ENCODE results near the gene SPATA31C2. TPM values are rescaled to one million over a fixed set of nuclear protein-coding genes. Genes with fewer than 3 reads are reported as not detected.

The SPATA31C2 gene
- total and polyA plus RNA-seq, 2 of the 13 experiments (the other 11 are each of a cell fraction or from before 2014, with no cell fraction given), result not detected

- TF ChIP-seq, protein P1, sequence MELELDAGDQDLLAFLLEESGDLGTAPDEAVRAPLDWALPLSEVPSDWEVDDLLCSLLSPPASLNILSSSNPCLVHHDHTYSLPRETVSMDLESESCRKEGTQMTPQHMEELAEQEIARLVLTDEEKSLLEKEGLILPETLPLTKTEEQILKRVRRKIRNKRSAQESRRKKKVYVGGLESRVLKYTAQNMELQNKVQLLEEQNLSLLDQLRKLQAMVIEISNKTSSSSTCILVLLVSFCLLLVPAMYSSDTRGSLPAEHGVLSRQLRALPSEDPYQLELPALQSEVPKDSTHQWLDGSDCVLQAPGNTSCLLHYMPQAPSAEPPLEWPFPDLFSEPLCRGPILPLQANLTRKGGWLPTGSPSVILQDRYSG (CRISPR knock-in tag; IDR thresholded peaks at IDR 0.05), result no peak
- TF ChIP-seq ELF4 (CRISPR knock-in tag; IDR thresholded peaks at IDR 0.05; ENCODE audit: borderline replicate concordance) (no peak), MATR3 (CRISPR knock-in tag; IDR thresholded peaks at IDR 0.05) (no peak), ZBTB26 (CRISPR knock-in tag; IDR thresholded peaks at IDR 0.05; ENCODE audit: borderline replicate concordance) (no peak), NFKBIZ (CRISPR knock-in tag; IDR thresholded peaks at IDR 0.05) (no peak), ZNF136 (CRISPR knock-in tag; IDR thresholded peaks at IDR 0.05; ENCODE audit: low read depth) (no peak), ZNF550 (CRISPR knock-in tag; IDR thresholded peaks at IDR 0.05; ENCODE audit: borderline replicate concordance) (no peak), GFI1 (CRISPR knock-in tag; IDR thresholded peaks at IDR 0.05; ENCODE audit: borderline replicate concordance) (no peak)
- TF ChIP-seq, protein P2, sequence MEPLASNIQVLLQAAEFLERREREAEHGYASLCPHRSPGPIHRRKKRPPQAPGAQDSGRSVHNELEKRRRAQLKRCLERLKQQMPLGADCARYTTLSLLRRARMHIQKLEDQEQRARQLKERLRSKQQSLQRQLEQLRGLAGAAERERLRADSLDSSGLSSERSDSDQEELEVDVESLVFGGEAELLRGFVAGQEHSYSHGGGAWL (CRISPR knock-in tag; IDR thresholded peaks at IDR 0.05), result no peak
Measured at GRCh38 chr9:88110026-88110425, 28.2 kb downstream of the SPATA31C2 start (continued).

GRCh38 chr9:88108779-88109178 lies 29.5 kb downstream of the SPATA31C2 start:
- H3K27ac ChIP-seq (ENCODE audit: extremely low read length, insufficient read depth, low read length), result no peak overlapping the region
- CTCF ChIA-PET (ENCODE audit: low intra/inter-chr PET ratio, low total read pairs), result no interaction called here
- DNase-seq (ENCODE audit: low spot score) (no peak), FAIRE-seq (no peak), ATAC-seq (no peak)
- no peak overlapping the region for H2AFZ ChIP-seq (ENCODE audit: low read length)
- no peaks in the 10 kb centered on the region for H3K27me3 ChIP-seq (ENCODE audit: control insufficient read depth in 1 of 2, insufficient read depth in 2 of 2, low read length in 2 of 2)
- no peak overlapping the region for H3K4me3 ChIP-seq (replicated peaks in 1 of 3; ENCODE audit: insufficient read depth in 1 of 3, low read depth in 2 of 3, low read length in 3 of 3)
- no peak overlapping the region for H3K4me2 ChIP-seq (ENCODE audit: low read depth, low read length)
- no peaks in the 10 kb centered on the region for H3K36me3 ChIP-seq (replicated peaks in 1 of 2; ENCODE audit: control insufficient read depth in 1 of 2, insufficient read depth in 2 of 2, low read length in 2 of 2)
- no TSS peak for BruUV-seq (replicated peaks)
- intact Hi-C loops (cut with micrococcal nuclease; ENCODE audit: unreplicated experiment), result loop anchor here (10.0 kb wide), 1 partner anchor 466 kb away; no protein-coding TSS in a partner anchor
- H3K79me2 ChIP-seq (ENCODE audit: insufficient read depth, low read length), result no peaks in the 10 kb centered on the region
- H3K4me1 ChIP-seq (ENCODE audit: insufficient read depth, low read length), result no peaks in the 10 kb centered on the region
- 32% methylated on average over 4 of the region's 4 CpGs for WGBS (ENCODE audit: low lambda C conversion rate)
- H3K9me3 ChIP-seq (ENCODE audit: low read length), result no peaks in the 10 kb centered on the region
- no peak overlapping the region for H3K9ac ChIP-seq (ENCODE audit: insufficient read depth, low read depth, low read length)
- H4K20me1 ChIP-seq (ENCODE audit: insufficient read depth, low read length), result no peaks in the 10 kb centered on the region
- TF ChIP-seq GTF2F1 (IDR thresholded peaks at IDR 0.05; ENCODE audit: low read length), result no peak
- no peak for TF ChIP-seq ZNF44 (CRISPR knock-in tag; IDR thresholded peaks at IDR 0.05)
- no peak for TF ChIP-seq SYNCRIP (IDR thresholded peaks at IDR 0.05; ENCODE audit: insufficient read depth, low read depth, low read length)
- TF ChIP-seq, protein P3, sequence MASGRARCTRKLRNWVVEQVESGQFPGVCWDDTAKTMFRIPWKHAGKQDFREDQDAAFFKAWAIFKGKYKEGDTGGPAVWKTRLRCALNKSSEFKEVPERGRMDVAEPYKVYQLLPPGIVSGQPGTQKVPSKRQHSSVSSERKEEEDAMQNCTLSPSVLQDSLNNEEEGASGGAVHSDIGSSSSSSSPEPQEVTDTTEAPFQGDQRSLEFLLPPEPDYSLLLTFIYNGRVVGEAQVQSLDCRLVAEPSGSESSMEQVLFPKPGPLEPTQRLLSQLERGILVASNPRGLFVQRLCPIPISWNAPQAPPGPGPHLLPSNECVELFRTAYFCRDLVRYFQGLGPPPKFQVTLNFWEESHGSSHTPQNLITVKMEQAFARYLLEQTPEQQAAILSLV (CRISPR knock-in tag; IDR thresholded peaks at IDR 0.05; ENCODE audit: borderline replicate concordance), result no peak
- no peak for TF ChIP-seq ZNF75D (CRISPR knock-in tag; IDR thresholded peaks at IDR 0.05; ENCODE audit: borderline replicate concordance)
- POLR2A ChIA-PET, result no interaction called here
- in situ Hi-C loops (cut with HindIII; ENCODE audit: extremely low pct_ligation_motif_present, low pct_unique_long_range_greater_than_20kb), result no loop called here

All from HepG2 (cell line).